Measurements from ENCODE around the gene TLR2. TPM values are rescaled to one million over a fixed set of nuclear protein-coding genes. Genes with fewer than 3 reads are reported as not detected.

Gene TLR2
- total and polyA plus RNA-seq, 10 of the 15 experiments (the other 5 are each of a cell fraction or from before 2014, with no cell fraction given) = under 0.01 to 0.19 (median 0.06) TPM; not detected in 4

DNA sequence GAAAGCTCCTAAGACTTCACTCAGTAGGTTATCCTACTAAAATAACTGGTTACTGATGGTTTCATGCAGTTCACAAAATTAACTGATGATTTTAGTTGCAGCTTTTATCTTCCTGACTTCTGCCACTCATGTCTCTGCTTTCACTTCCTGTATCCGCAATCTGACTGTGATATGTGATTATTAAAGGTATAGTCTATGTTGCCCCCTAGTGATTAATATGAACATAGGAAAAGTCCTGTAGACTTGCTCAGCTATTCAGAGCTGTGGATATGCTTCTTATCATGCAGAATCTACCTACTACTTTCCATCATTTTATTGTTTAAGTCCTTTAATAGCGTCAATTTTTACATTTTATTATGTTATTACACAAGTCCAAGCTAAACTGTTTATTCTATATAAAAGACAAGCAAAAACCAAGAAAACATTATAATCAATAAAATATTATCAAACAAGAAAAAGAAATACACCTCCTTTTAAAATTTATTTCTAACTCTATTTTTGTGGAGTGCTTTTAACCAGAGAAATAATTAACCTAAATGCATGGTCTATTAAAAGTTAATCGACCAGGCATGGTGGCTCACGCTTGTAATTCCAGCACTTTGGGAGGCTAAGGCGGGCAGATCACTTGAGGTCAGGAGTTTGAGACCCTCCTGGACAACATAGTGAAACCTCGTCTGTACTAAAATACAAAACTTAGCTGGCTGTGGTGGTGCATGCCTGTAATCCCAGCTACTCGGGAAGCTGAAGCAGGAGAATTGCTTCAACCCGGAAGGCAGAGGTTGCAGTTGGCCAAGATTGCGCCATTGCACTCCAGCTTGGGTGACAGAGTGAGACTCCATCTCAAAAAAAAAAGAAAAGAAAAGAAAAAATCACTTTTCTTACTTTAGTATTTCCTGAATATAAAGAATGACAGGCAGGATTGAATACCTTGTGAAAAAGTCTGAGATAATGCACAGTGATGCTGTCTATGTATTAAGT is 40.4 kb upstream of the TLR2 start (continued):
- TF ChIP-seq, protein P1, sequence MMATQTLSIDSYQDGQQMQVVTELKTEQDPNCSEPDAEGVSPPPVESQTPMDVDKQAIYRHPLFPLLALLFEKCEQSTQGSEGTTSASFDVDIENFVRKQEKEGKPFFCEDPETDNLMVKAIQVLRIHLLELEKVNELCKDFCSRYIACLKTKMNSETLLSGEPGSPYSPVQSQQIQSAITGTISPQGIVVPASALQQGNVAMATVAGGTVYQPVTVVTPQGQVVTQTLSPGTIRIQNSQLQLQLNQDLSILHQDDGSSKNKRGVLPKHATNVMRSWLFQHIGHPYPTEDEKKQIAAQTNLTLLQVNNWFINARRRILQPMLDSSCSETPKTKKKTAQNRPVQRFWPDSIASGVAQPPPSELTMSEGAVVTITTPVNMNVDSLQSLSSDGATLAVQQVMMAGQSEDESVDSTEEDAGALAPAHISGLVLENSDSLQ (IDR thresholded peaks at IDR 0.05) = peak; percentile 93
- TF ChIP-seq IKZF1 (conservative IDR thresholded peaks at IDR 0.05) (no peak), BHLHE40 (IDR thresholded peaks at IDR 0.05; ENCODE audit: borderline replicate concordance in 1 of 2, low read depth in 2 of 2, low read length in 1 of 2) (no peak)

DNA sequence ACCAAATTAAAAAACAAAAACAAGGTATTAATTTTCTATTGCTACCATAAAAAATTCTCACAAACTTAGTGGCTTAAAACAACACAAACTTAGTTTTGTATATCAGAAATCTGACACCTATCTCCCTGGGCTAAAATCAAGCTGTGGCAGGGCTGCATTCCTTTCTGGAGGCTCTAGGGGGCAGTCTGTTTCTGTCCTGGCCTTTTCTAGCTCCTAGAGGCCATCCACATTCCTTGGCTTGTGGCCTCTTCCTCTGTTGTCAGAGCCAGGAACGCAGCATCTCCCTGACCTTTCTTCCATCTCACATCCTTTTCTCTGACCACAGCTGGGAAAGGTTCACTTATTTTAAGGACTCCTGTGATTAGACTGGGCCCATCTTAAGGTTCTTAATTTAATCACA is 38.9 kb upstream of the TLR2 start:
- WGBS (ENCODE audit: insufficient coverage, insufficient replicate concordance, low lambda C conversion rate, missing lambda C conversion rate) = 53% methylated on average over 1 of the region's 1 CpG
- H3K36me3 ChIP-seq (ENCODE audit: control insufficient read depth in 2 of 2, insufficient read depth in 2 of 2, low read length in 1 of 2) = no peaks in the 10 kb centered on the region
- no peaks in the 10 kb centered on the region; the same call in 2 of the 3 replicates for H3K9me3 ChIP-seq (replicated peaks; ENCODE audit: control insufficient read depth, insufficient read depth, low read length)
- no peaks in the 10 kb centered on the region for H3K79me2 ChIP-seq (ENCODE audit: control insufficient read depth, insufficient read depth, low read length)
- DNase-seq (ENCODE audit: low read depth, low spot score) = no peak
- no TSS peak for BruUV-seq (replicated peaks)
- H3K27me3 ChIP-seq (replicated peaks in 1 of 2; ENCODE audit: control insufficient read depth in 2 of 2, insufficient read depth in 2 of 2, low read length in 1 of 2) = no peaks in the 10 kb centered on the region
- H3K27ac ChIP-seq (ENCODE audit: control insufficient read depth, insufficient read depth) = no peak overlapping the region
- H3K4me1 ChIP-seq (ENCODE audit: control insufficient read depth, insufficient read depth, low read length) = peaks cover 6% of the 10 kb centered on the region; the same call in 1 of the 2 replicates
- no peak overlapping the region for H3K9ac ChIP-seq (ENCODE audit: control insufficient read depth, insufficient read depth, low read length)
- no peak for FAIRE-seq
- no peaks in the 10 kb centered on the region for H4K20me1 ChIP-seq (ENCODE audit: control insufficient read depth, insufficient read depth)
- H2AFZ ChIP-seq (ENCODE audit: control insufficient read depth, low read depth, low read length) = no peak overlapping the region
- ChIA-PET POLR2A (no interaction called here), SMC1A (ENCODE audit: uncharacterized antibody, unreplicated experiment) (interaction anchor here (0.7 to 5.0 kb wide), 5 partner anchors 105 to 562 kb away, joined by 3 to 97 read pairs (median 3); partner anchors contain the start of gene MND1), CTCF (interaction anchor here (0.8 to 4.6 kb wide), 8 partner anchors 7 to 502 kb away, joined by 3 to 142 read pairs (median 12); partner anchors contain the start of gene MND1), RAD21 (ENCODE audit: unreplicated experiment) (interaction anchor here (0.6 to 7.1 kb wide), 4 partner anchors 144 to 562 kb away, joined by 4 to 77 read pairs (median 18); partner anchors contain the start of gene MND1)
- no peak overlapping the region for H3K4me2 ChIP-seq (ENCODE audit: control insufficient read depth, insufficient read depth)
- H3K4me3 ChIP-seq = no peak overlapping the region
- intact Hi-C loops (cut with micrococcal nuclease; ENCODE audit: unreplicated experiment) = loop anchor here (5.0 kb wide), 2 partner anchors 423 to 558 kb away; no protein-coding TSS in a partner anchor
- ATAC-seq = no peak
- in situ Hi-C loops (cut with MboI) = loop anchor here (10.0 kb wide), 1 partner anchor 500 kb away; no protein-coding TSS in a partner anchor
- TF ChIP-seq RB1 (IDR thresholded peaks at IDR 0.05; ENCODE audit: borderline replicate concordance) (no peak), RAD21 (IDR thresholded peaks at IDR 0.05; ENCODE audit: insufficient read depth, low read depth, low read length) (0 out of 2 replicates have a peak, but pooled peaks have one; percentile 3)
- TF ChIP-seq, protein P2, sequence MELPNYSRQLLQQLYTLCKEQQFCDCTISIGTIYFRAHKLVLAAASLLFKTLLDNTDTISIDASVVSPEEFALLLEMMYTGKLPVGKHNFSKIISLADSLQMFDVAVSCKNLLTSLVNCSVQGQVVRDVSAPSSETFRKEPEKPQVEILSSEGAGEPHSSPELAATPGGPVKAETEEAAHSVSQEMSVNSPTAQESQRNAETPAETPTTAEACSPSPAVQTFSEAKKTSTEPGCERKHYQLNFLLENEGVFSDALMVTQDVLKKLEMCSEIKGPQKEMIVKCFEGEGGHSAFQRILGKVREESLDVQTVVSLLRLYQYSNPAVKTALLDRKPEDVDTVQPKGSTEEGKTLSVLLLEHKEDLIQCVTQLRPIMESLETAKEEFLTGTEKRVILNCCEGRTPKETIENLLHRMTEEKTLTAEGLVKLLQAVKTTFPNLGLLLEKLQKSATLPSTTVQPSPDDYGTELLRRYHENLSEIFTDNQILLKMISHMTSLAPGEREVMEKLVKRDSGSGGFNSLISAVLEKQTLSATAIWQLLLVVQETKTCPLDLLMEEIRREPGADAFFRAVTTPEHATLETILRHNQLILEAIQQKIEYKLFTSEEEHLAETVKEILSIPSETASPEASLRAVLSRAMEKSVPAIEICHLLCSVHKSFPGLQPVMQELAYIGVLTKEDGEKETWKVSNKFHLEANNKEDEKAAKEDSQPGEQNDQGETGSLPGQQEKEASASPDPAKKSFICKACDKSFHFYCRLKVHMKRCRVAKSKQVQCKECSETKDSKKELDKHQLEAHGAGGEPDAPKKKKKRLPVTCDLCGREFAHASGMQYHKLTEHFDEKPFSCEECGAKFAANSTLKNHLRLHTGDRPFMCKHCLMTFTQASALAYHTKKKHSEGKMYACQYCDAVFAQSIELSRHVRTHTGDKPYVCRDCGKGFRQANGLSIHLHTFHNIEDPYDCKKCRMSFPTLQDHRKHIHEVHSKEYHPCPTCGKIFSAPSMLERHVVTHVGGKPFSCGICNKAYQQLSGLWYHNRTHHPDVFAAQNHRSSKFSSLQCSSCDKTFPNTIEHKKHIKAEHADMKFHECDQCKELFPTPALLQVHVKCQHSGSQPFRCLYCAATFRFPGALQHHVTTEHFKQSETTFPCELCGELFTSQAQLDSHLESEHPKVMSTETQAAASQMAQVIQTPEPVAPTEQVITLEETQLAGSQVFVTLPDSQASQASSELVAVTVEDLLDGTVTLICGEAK (IDR thresholded peaks at IDR 0.05; ENCODE audit: borderline replicate concordance) = no peak
- TF ChIP-seq, protein P3, sequence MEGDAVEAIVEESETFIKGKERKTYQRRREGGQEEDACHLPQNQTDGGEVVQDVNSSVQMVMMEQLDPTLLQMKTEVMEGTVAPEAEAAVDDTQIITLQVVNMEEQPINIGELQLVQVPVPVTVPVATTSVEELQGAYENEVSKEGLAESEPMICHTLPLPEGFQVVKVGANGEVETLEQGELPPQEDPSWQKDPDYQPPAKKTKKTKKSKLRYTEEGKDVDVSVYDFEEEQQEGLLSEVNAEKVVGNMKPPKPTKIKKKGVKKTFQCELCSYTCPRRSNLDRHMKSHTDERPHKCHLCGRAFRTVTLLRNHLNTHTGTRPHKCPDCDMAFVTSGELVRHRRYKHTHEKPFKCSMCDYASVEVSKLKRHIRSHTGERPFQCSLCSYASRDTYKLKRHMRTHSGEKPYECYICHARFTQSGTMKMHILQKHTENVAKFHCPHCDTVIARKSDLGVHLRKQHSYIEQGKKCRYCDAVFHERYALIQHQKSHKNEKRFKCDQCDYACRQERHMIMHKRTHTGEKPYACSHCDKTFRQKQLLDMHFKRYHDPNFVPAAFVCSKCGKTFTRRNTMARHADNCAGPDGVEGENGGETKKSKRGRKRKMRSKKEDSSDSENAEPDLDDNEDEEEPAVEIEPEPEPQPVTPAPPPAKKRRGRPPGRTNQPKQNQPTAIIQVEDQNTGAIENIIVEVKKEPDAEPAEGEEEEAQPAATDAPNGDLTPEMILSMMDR (IDR thresholded peaks at IDR 0.05 in 2 of 3, conservative IDR thresholded peaks at IDR 0.05 in 1 of 3; ENCODE audit: control insufficient read depth in 2 of 3, extremely low read depth in 1 of 3, insufficient read depth in 1 of 3, low read depth in 3 of 3, low read length in 3 of 3) = peak in 2 of 3 experiments; percentile 36 to 39; a peak in 2 of 6 replicates

Data from GM12878 (cell line).